Chondrocyte (in vitro differentiated cells): Measurements from ENCODE around the gene NEURL1B. TPM values are rescaled to one million over a fixed set of nuclear protein-coding genes. Genes with fewer than 3 reads are reported as not detected.

Experiments used
- DNase-seq: peaks from one replicate; pipeline ENCODE4 v3.0.0; 2021; ENCODE audit warnings: mixed read lengths, low spot score
- H3K27ac Mint-ChIP-seq: one replicate; pipeline ENCODE4 v1.8.0; 2021; ENCODE audit warnings: mild to moderate bottlenecking, moderate library complexity, mixed read lengths; ENCODE audit not compliant: unreplicated experiment
- H3K27me3 Mint-ChIP-seq: 2 replicates; pipeline ENCODE4 v1.8.0; 2021; ENCODE audit warnings: low read depth, mixed read lengths
- H3K36me3 Mint-ChIP-seq: 2 replicates; pipeline ENCODE4 v1.8.0; 2021; ENCODE audit warnings: low read depth, mixed read lengths
- H3K4me1 Mint-ChIP-seq: 2 replicates; pipeline ENCODE4 v1.8.0; 2021; ENCODE audit warnings: low read depth, mild to moderate bottlenecking, mixed read lengths
- H3K4me3 Mint-ChIP-seq: one replicate; pipeline ENCODE4 v1.8.0; 2021; ENCODE audit warnings: mild to moderate bottlenecking, moderate library complexity, mixed read lengths; ENCODE audit not compliant: unreplicated experiment
- H3K9me3 Mint-ChIP-seq: 2 replicates; pipeline ENCODE4 v1.8.0; 2021; ENCODE audit warnings: low read depth, mixed read lengths
- CTCF ChIP-seq: fragments of 200-600 bp; sonication (generic); IDR thresholded peaks from 2 replicates; pipeline ENCODE4 v1.5.0; 2021; ENCODE audit warnings: antibody characterized with exemption, mild to moderate bottlenecking, moderate library complexity
- total RNA-seq: library from RNA; stranded (reverse); gene quantifications from 3 replicates; pipeline ENCODE4 v1.2.1, GENCODE V29; 2021

The NEURL1B gene
- total RNA-seq, 1 donor from 2014 or later, result 5.4 TPM

- peaks cover 64% of the 10 kb centered on the region for H3K4me1 Mint-ChIP-seq
- H3K4me3 Mint-ChIP-seq, result no peak overlapping the region
- TF ChIP-seq CTCF, result no peak
- no peaks in the 10 kb centered on the region for H3K9me3 Mint-ChIP-seq
- peak overlapping the region; percentile 59 for H3K27ac Mint-ChIP-seq
- no peaks in the 10 kb centered on the region for H3K36me3 Mint-ChIP-seq
- peak; percentile 51 for DNase-seq
- H3K27me3 Mint-ChIP-seq, result no peaks in the 10 kb centered on the region
Observed at GRCh38 chr5:172691886-172692285, 50.8 kb downstream of the NEURL1B start.

DNA sequence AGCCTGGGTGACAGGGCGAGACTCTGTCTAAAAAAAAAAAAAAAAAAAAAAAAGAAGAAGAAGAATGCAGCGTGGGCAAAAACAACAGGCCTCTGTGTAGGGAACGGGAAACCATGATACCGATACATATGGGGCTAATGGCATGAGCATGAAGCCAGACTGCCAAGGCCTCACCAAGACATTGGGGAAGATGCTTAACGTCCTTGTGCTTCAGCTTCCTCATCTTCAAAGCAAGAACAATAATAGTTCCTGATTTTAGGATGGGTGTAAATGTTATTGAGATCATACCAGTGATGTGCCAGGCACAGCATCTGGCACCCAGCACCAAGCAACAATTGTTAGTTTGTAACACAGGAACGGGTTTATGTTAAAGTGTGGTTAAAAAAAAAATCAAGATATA, 51.4 kb downstream of the NEURL1B start:
- Mint-ChIP-seq H3K9me3 (no peaks in the 10 kb centered on the region), H3K4me3 (no peak overlapping the region), H3K36me3 (no peaks in the 10 kb centered on the region), H3K27ac (peak overlapping the region; percentile 77), H3K27me3 (no peaks in the 10 kb centered on the region), H3K4me1 (peaks cover 70% of the 10 kb centered on the region)
- TF ChIP-seq CTCF, result no peak
- DNase-seq, result no peak

GRCh38 chr5:172692981-172693380, 51.9 kb downstream of the NEURL1B start:
- Mint-ChIP-seq H3K36me3 (no peaks in the 10 kb centered on the region), H3K9me3 (no peaks in the 10 kb centered on the region), H3K4me3 (no peak overlapping the region), H3K27me3 (peaks cover 2% of the 10 kb centered on the region), H3K4me1 (peaks cover 71% of the 10 kb centered on the region), H3K27ac (peak overlapping the region; percentile 77)
- no peak for TF ChIP-seq CTCF
- DNase-seq, result peak; percentile 34

DNA sequence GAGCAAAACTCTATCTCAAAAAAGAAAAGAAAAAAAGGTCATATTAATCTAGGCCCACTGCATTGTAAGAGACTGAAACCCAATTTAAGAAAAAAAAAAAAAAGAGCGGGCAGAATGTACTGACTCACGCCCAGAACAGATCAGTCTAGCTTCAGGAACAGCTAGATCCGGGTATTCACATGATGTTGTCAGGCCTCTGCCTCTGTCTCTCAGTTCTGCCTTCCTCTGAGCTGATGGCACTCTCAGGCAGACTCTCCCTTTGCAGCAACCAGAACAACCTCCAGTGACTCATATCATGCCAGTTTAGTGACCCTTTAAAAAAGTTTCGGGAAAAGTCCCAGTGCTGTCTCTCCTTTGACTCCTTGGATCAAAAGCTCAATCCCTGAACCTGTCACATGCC, 53.0 kb downstream of the NEURL1B start:
- H3K27me3 Mint-ChIP-seq, result peaks cover 2% of the 10 kb centered on the region
- peak overlapping the region; percentile 52 for H3K27ac Mint-ChIP-seq
- no peak for TF ChIP-seq CTCF
- H3K4me3 Mint-ChIP-seq, result no peak overlapping the region
- peaks cover 61% of the 10 kb centered on the region for H3K4me1 Mint-ChIP-seq
- H3K9me3 Mint-ChIP-seq, result no peaks in the 10 kb centered on the region
- no peaks in the 10 kb centered on the region for H3K36me3 Mint-ChIP-seq
- no peak for DNase-seq

DNA sequence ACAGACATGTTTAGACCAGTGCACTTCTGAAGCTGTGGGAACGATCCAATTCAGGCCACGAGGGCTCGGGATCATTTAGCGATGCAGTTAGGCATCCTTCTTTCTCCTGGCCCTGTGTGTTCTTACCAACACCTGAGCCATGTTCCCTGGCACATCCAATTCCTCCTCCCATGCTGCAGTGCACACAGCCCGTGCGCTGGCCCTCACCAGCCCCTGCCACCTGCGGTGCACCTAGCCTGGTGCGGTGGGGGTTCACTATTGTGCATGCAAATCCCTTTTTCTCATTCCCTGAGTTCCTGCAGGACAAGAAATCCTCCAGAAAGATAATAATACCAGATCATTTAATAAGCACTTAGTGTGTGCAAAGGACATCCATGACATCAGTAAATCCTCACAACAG, 53.5 kb downstream of the NEURL1B start:
- H3K9me3 Mint-ChIP-seq, result no peaks in the 10 kb centered on the region
- H3K27ac Mint-ChIP-seq, result no peak overlapping the region
- peaks cover 5% of the 10 kb centered on the region for H3K27me3 Mint-ChIP-seq
- H3K36me3 Mint-ChIP-seq, result no peaks in the 10 kb centered on the region
- DNase-seq, result no peak
- no peak for TF ChIP-seq CTCF
- H3K4me3 Mint-ChIP-seq, result no peak overlapping the region
- H3K4me1 Mint-ChIP-seq, result peaks cover 57% of the 10 kb centered on the region
